ENCODE measurements around the gene DDX23.
A peak's percentile ranks its signal among the peaks of the same experiment; 100 is the strongest.
"Not testable (repeated sequence)": the region's sequence is repeated elsewhere in the genome, so short reads cannot be mapped to it uniquely, and the experiment has no call there.

DDX23 gene

GRCh38 chr12:48851883-48852733, at the start of gene DDX23:
Gene DDX23 (minus strand): TSS chr12:48852163. CDS start chr12:48845782, 6,381 bp downstream.
- peak; percentile 94 for DNase-seq

DNA sequence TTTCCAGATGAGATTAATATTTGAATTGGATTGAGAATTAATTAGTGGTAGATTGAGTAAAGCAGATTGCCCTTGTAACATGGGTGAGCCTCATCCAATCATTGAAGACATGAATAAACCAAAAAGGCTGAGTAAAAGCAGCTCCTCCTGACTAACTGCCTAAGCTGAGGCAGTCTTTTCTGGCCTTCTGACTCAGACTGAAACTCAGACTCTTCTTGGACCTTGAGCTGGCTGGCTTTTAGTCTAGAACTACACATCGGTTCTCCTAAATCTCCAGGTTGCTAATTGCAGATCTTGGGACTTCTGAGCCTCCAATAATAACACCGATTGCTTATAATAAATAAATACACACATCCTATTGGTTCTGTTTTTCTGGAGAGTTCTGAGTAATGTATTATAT, 49.3 kb upstream of the DDX23 start:
- DNase-seq: no peak

GRCh38 chr12:48899651-48900050, 47.7 kb upstream of the DDX23 start:
- no peak for DNase-seq

- no peak for DNase-seq
Observed at GRCh38 chr12:48894271-48894670, 42.3 kb upstream of the DDX23 start.

- DNase-seq: peak; percentile 84
Observed at GRCh38 chr12:48890657-48891418, 38.9 kb upstream of the DDX23 start.

DNA sequence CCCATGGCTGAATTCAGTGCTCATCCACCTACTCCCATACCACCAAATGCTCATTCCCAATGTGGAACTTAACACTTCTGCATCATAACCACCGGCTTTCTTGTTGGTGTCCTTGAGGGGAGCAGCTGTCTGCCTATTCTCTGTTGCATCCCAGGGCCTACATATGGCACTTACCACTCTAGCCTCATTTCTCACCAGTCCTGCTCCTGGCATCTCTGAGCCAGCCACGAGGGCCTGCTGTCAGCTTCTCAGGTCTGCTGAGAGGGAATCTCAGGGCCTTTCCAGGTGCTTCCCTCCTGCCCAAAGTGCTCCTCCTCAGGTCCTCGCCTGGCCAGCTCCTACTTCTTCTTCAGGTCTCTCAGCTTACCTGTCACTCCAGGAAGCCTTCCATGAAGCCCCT, 37.7 kb upstream of the DDX23 start:
- no peak for DNase-seq

GRCh38 chr12:48883305-48884161, 31.6 kb upstream of the DDX23 start:
- no peak for DNase-seq

- no peak for DNase-seq
Observed at GRCh38 chr12:48882972-48883304, 31.0 kb upstream of the DDX23 start.

- no peak for DNase-seq
Observed at GRCh38 chr12:48882315-48882687, 30.3 kb upstream of the DDX23 start.

- DNase-seq: no peak
Observed at GRCh38 chr12:48881686-48882314, 29.8 kb upstream of the DDX23 start.

DNA sequence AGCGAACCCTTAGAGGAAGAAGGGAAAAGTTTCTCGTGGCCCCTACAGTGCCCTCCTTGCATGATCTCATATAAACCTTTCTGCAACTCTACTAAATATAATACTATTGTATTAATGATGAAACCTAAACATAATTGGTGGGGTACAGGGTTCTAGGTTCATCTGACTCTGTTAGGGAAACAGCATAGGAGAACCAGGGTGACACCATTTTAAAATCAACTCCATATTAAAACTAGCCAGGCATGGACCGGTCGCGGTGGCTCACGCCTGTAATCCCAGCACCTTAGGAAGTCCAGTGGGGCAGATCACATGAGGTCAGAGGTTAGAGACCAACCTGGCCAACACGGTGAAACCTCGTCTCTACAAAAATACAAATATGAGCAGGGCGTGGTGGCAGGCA, 28.7 kb upstream of the DDX23 start:
- no peak for DNase-seq

DNA sequence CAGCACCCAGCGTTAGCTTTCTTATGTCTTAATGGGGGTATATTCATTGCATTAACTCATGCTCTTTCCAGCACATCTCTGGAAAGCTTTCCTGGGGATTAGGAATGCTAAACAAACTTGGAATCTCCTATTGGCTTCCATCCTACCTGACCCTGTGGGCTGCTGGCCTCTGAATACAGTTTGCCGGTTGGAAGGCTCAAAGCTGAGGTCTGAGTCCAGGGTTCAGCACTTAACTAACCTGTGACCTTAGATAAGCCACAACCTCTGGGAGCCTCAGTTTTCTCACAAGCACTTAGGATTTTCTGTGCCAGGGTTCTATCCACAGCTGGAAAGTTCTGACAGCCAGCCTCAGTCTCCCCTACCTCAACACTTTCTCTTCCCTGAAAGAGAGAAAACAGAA, 26.6 kb upstream of the DDX23 start:
- DNase-seq: no peak

DNA sequence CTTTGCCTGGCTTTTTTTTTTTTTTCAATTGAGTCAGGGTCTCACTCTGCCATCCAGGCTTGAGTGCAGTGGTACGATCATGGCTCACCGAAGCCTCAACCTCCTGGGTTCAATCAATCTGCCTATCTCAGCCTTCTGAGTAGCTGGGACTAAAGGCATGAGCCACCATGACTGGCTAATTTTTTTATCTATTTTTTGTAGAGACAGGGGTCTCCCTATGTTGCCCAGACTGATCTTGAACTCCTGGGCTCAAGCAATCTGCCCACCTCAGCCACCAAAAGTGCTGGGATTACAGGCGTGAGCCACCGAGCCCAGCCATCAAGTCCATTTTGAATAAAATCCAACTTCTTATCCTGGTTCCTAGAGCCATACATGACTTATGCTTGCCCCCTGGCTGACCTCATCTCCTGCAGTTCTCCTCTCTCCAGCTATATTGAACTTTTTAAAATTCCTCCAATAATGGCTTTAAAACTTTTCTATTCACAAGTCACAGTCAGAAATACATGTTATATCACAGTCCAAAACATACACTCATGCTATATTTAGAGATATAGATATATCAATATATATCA, 24.1 kb upstream of the DDX23 start:
- DNase-seq: no peak

DNA sequence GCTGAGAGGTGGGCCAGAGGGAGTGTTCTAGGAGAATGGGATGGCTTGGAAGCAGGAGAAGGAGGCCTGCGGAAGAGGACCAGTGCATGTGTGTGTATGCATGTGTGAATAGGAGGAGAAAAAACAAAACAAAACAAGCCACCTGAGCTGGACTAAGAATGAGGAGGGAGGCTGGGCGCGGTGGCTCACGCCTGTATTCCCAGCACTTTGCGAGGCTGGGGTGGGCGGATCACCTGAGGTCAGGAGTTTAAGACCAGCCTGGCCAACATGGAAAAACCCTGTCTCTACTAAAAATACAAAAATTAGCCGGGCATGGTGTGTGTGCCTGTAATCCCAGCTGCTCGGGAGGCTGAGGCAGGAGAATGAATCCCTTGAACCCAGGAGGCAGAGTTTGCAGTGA, 21.6 kb upstream of the DDX23 start:
- not testable (repeated sequence) for DNase-seq

DNA sequence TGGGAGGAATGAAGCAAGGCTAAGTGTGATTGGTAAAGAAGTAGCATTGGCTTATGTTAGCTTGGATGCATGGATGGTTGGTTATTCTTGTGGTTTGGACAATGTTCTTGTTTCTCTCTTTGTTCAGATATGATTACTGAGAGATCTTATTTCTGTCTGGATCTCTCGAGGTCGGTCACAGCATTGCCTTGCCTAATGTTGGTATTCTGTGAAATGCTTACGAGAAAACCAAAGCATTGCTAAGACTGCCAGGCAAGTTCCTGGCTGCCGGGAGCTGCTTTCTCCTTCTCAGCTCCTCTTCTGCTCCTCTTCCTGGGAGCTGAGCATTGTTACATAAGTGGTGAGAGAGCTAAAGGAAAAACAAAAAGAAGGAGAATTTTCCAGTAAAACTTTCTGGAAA, 21.1 kb upstream of the DDX23 start:
- no peak for DNase-seq

- DNase-seq: no peak
Observed at GRCh38 chr12:48869191-48869590, 17.2 kb upstream of the DDX23 start.

DNA sequence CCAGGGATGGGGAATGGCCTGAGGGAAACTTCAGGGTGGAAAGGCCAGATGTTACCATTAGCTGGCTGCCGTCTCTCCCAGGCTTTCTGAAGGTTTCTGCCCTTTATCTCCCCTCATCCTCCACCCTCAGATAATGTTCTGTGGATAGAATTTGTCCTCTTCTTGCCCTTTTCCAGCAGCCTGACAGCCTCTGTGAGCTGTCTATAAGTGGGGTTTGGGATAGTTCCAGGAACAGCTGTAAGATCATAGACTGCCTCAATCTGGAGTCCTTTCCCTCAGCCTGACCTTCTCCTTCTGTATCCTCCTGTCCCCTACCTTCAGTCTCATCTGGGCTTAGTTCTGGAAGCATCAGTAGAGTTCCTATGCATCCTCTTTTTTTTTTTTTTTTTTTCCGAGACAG, 16.5 kb upstream of the DDX23 start:
- no peak for DNase-seq

GRCh38 chr12:48866052-48866711, 14.2 kb upstream of the DDX23 start:
- DNase-seq: no peak

GRCh38 chr12:48865281-48866051, 13.5 kb upstream of the DDX23 start, which contains the start of gene RND1:
Gene RND1 (minus strand): TSS chr12:48865870. CDS start chr12:48865767, 103 bp downstream.
- DNase-seq: peak; percentile 89

GRCh38 chr12:48863291-48863690, 11.3 kb upstream of the DDX23 start:
- no peak for DNase-seq

DNA sequence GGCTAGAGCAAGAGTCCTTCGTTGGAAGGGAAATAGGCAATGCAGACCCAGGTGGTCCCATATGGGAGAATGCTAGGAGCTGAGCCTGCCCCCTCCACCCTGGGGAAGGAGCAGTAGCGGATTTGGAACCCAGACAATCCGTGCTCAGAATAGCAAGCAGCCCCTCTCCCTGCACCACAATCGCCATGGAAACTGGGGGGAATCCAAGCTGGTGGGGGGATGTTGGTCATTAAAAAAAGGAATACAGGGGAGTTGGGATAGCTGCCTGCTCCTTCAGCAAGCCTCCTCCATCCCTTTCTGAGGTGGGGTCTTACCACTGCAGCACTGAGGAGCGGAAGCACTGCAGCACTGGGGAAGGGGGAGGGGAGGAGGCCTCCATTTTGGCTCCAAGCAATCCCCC, 10.8 kb upstream of the DDX23 start:
- DNase-seq: no peak
